ENCODE measurements around the gene ATP13A2.
"Not testable (repeated sequence)": the region's sequence is repeated elsewhere in the genome, so short reads cannot be mapped to it uniquely, and the experiment has no call there.

Gene ATP13A2

GRCh38 chr1:16961297-16962133 lies 50.2 kb downstream of the ATP13A2 start:
- DNase-seq (ENCODE audit: low read depth): no peak

DNA sequence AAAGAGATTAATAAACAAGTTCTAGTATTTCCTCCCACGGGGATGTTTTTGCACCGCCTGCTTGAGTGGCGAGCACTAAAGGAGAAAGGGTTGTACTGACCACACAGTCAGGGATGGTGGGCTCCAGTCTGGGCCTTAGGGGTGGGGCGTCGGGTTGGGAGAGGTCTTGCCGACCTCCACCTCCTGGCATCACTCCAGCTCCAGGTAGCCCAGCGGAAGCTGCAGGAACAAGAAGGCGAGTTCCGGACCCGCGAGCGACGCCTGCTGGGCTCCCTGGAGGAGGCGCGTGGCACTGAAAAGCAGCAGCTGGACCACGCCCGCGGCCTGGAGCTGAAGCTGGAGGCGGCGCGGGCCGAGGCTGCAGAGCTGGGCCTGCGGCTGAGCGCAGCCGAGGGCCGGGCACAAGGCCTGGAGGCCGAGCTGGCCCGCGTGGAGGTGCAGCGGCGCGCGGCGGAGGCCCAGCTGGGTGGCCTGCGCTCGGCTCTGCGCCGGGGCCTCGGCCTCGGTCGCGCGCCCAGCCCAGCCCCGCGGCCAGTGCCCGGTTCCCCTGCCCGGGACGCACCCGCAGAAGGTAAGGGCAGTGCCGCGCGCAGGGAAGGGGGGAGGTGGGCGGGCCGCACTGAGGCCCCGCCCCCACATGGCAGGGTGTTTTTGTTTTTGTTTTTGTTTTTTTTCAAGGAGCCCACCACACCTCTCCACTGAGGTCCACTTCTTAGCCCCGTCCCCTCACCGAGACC lies 51.0 kb downstream of the ATP13A2 start:
- DNase-seq (ENCODE audit: low read depth): peak; percentile 79

GRCh38 chr1:16958475-16958874 lies 53.3 kb downstream of the ATP13A2 start:
- no peak for DNase-seq (ENCODE audit: low read depth)

DNA sequence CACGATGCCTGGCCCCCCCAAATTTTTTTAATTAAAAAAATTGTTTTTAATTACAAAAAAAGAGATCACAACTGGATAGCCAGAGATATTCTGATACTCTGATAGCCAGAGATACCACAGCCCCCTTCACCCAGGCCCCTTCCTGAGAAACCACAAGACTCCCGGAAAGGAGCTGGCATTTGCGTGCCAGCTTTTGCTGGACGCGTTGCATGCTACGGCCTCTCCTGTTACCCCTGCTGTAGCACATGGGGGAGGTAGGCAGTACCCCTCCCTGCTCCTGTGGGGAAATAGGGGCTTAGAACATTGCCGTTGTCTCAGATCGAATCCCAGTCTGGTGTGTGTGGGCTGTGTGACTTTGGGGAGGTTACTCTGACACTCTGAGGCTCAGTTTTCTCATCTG lies 54.0 kb downstream of the ATP13A2 start:
- DNase-seq (ENCODE audit: low read depth): no peak

DNA sequence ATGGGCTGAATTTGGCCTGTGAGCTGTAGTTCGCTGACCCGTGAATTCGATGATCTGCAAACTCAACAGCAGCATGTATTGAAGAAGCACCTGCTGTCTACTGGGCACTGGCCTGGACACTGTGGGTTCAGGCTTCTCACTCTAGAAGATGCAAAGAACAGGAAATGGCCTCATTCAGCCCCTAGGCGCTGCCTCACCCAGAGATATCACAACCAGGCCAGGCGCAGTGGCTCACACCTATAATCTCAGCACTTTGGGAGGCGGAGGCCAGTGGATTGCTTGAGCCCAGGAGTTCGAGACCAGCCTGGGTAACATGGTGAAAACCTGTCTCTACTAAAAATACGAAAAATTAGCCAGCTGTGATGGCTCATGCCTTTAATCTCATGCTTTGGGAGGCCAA lies 55.0 kb downstream of the ATP13A2 start:
- DNase-seq (ENCODE audit: low read depth): no peak

DNA sequence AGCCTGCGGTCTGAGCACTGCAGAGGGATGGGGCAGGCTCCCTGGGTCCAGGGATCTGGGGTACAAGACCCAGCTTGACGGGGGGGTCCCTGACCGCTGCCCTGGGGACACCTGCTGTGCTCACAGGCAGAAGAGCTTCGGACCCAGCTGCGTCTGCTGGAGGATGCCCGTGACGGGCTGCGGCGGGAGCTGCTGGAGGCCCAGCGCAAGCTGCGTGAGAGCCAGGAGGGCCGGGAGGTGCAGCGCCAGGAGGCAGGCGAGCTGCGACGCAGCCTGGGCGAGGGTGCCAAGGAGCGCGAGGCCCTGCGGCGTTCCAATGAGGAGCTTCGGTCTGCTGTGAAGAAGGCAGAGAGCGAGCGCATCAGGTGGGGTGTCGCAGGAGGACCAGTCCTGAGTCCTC lies 56.5 kb downstream of the ATP13A2 start:
- DNase-seq (ENCODE audit: low read depth): no peak

DNA sequence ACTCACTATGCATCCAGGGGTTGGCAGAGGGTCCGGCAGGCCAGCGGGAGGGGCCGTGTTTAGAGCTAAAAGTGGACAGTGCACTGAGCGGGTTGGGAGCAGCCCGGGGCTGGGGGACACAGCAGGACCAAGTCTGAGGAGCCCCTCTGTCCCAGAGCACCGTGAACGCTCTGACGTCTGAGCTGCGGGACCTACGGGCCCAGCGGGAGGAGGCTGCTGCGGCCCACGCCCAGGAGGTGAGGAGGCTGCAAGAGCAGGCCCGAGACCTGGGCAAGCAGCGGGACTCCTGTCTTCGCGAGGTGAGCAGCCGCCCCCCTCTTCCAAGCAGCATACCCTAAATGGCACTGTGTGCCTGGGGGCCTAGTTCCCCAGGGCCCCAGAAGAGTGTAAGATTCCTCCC lies 57.1 kb downstream of the ATP13A2 start:
- no peak for DNase-seq (ENCODE audit: low read depth)

DNA sequence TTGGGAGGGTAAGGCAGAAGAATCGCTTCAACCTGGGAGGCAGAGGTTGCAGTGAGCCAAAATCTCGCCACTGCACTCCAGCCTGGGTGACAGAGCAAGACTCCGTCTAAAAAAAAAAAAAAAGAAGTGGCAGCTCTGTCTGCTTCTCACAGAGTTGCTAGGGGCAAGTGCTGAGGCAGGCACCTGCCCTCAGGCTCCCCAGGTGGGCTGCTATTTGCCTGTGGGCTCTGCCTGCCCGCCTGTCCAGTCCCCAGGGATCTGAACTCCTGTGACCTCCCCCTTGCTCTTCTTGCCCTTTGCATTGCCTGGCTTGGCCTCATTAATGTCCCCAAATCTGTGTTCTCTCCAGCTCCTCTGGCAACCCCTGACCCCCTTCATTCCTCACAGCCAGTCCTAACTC lies 59.4 kb downstream of the ATP13A2 start:
- not testable (repeated sequence) for DNase-seq (ENCODE audit: low read depth)

DNA sequence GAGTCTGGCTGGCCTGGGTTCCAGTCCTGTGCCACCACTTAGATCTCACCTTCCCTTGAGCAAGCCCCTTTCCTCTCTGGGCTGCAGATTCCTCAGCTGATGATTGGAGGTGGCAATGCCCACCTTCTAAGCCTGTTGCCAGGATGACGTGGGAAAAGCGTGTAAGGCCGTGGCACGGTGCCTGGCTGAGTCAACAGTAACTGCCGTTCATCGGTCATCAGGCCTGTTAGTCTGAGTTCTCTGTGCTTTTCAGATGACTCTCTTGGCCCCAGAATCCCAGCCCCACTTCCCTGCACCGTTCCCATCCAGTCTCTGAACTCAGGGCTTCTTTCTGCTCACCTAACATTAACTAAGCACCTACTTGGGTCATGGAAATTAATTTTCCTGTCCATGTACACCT lies 62.7 kb downstream of the ATP13A2 start:
- DNase-seq (ENCODE audit: low read depth): not testable (repeated sequence)

GRCh38 chr1:16948282-16948891 lies 63.3 kb downstream of the ATP13A2 start:
- DNase-seq (ENCODE audit: low read depth): not testable (repeated sequence)

GRCh38 chr1:16946646-16947045 lies 65.1 kb downstream of the ATP13A2 start:
- DNase-seq (ENCODE audit: low read depth): no peak

GRCh38 chr1:16946185-16946584 lies 65.5 kb downstream of the ATP13A2 start:
- DNase-seq (ENCODE audit: low read depth): not testable (repeated sequence)

GRCh38 chr1:16945512-16945911 lies 66.2 kb downstream of the ATP13A2 start:
- DNase-seq (ENCODE audit: low read depth): not testable (repeated sequence)

DNA sequence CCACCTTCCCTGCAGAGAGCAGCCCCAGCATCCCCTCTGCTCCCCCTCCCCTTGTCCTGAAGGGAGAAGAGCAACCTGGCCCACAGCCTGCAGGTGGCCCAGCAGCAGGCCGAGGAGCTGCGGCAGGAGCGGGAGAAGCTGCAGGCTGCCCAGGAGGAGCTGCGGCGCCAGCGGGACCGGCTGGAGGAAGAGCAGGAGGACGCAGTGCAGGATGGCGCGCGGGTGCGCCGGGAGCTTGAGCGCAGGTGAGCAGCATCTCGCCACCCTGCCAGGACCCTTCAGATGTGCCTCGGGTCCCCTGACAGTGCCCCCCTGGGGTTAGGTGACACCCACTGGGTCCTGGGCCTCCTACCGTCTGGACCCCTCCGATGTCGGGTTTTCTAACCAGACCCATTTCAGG lies 67.7 kb downstream of the ATP13A2 start:
- no peak for DNase-seq (ENCODE audit: low read depth)

DNA sequence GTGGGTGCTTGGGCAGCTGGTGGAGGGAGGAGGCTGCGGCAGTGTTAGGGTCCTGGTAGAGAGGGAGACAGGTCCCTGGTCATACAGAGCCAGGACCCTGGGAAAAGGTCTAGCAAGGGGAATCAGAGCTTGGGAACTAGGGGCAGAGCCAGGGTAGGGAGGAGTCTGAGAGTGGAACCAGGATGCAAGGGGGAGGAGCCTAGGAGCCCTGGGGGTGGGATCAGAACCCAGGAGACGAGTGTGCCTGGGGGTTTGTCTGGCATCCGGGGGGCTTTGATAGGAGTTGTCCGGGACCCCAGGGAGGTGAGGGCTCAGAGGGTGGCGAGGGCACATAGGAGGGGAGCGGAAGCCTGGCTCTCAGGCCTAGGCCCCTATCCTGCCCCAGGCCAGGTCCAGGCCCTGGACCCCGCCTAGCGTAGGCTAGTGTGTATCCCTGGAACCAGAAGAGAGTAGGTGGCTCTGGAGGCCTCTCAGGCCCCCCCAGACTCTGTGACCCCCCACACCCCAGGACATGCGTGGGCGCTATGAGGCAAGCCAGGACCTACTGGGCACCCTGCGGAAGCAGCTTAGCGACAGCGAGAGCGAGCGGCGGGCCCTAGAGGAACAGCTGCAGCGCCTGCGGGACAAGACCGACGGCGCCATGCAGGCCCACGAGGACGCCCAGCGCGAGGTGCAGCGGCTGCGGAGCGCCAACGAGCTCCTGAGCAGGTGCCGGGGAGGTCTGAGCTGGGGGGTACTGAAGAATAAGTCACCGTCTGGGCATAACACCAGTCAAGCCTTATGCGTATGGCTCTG lies 72.1 kb downstream of the ATP13A2 start:
- not testable (repeated sequence) for DNase-seq (ENCODE audit: low read depth)

- no peak for DNase-seq (ENCODE audit: low read depth)
Observed at GRCh38 chr1:16938351-16939321, 73.1 kb downstream of the ATP13A2 start.

DNA sequence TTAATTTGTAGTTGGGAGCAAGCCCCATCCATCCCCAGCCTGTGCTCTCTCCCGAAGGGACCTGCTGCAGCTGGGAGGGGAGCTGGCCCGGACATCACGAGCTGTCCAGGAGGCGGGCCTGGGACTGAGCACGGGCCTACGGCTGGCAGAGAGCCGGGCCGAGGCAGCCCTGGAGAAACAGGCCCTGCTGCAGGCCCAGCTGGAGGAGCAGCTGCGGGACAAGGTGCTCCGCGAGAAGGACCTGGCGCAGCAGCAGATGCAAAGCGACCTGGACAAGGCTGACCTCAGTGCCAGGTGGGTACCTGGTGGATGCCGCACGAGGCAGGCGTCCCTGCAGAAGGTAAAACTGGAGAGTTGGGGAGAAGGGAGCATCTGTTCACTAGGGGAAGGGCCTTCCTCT lies 75.1 kb downstream of the ATP13A2 start:
- not testable (repeated sequence) for DNase-seq (ENCODE audit: low read depth)

Data from activated T-cell treated with anti-CD3 and anti-CD28 coated beads for 48 hours (primary cell).